ENCODE data around the gene IAH1. TPM values are rescaled to one million over a fixed set of nuclear protein-coding genes. Genes with fewer than 3 reads are reported as not detected.

The IAH1 gene
- total RNA-seq, 1 donor from 2014 or later, result 51.8 TPM

DNA sequence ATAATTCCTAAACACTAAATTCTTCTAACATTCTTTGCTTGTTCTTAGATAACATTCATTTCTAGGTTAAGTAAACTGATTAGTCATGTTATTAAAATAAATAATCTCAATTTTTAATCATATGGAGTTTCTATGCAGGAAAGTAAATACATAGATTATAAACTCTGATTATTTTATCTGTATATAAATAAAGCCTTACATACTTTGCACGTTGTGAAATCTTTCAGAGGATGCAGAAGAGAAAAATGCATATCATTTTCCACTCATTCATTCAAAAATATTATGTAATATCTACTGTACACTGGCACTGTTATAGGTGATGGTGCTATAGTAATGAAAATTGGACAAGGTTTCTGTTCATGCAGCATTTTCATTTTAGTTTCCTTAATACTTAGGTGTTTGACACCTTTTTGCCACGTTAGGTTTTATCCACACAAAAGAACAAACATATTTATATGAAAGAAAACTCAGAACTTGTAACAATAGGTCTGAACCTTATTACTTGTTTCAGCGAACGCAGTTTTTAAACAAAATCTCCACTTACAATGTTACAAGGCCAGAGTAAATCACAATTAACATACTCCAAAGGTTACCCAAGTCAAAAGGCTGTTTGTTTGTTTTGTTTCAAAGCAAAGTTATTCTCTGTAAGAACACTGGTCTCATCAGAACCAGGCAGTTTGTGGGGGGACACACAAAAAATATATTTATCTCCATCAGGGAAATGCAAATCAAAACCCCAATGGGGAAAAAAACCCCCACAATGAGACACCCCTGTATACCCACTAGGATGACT, 53.8 kb downstream of the IAH1 start:
- DNase-seq (ENCODE audit: low spot score), result no peak

DNA sequence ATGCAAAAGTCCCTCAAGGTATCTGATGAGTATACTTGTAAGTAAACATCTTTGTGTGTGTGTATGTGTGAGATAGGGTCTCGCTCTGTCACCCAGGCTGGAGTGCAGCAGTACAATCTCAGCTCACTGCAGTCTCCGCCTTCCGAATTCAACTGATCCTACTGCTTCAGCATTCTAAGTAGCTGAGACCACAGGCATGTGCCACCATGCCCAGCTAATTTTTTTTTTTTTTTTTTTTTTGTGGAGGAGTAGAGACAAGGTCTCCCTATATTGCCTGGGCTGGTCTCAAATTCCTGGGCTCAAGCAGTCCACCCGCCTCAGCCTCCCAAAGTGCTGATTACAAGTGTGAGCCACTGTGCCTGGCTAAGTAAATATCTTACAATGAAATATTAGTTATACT, 58.1 kb downstream of the IAH1 start:
- DNase-seq (ENCODE audit: low spot score), result no peak

DNA sequence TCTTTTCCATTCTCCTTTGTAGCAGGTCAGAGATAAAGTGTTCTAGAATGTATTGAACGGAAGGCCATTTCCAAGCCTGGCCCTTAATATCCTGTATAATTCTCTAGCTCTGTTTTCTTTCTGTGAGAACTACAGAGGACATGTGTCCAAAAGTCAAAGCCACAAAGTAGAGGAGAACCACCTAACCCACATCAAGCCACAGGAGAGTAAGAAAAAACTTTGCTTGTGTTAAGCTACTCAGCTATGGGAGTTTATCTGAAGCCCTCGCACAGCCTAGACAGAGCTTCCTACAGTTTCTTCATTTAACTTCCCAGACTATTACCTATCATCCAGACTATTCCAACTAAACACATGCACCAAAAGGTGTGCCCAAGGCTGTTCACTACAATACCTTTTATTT, 59.3 kb downstream of the IAH1 start:
- DNase-seq (ENCODE audit: low spot score), result no peak

DNA sequence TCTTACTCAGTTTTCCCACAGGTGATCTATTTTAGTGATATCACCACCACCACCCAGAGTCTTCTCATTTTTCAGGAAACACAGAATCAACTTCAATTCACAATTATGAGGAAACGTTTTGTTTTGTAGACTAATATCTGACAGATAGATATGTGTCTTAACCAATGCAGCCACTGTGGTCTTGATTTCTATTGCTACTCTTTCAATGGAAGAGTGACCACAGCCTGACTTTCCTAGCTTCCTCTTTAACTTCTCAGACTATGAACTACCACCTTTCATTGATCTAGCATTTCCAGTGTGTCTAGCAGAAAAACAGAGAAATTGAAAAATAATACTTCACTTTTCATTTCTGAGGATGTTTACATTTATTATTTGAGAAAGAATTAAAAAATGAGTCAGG, 60.8 kb downstream of the IAH1 start:
- DNase-seq (ENCODE audit: low spot score), result no peak

DNA sequence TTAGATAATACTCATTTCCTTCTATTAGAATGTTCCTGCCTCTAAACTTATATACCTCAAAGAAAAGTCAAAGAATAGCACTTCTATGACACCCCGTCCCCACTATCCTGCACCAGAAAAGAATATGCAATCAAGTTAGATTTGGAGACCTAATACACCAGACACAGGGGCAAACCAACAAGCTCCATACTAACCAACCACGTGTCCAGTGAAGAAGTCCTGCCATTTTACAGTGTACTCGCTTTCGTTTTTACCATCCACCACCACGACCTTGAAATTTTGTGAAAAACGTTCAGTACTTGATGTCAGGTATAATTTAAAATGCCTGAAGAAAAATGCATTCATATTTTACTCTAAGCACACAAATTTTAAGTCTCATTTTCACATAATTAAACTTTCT, 62.2 kb downstream of the IAH1 start:
- no peak for DNase-seq (ENCODE audit: low spot score)

DNA sequence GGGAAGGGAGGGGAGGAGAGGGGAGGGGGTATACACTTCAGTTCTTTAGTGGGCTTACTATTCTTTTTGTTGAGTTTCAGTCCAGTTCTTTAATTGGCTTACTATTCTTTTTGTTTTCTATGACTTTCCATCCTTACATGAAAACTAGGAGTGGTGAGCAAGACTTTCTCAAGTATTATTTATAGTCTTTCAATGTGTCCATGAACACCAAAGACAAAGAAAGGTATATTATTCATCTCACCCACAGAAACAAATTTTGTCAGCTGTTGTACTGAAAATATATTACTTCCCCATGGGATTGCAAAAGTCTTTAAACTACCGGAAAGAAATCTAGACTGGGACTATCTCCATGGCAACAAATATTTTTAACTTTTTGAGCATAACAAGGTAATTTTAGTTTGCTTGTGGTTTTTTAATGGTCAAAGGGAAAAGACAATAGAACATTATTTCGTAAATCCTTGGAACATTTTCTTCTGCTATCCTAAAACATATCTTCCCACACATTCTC, 63.7 kb downstream of the IAH1 start:
- no peak for DNase-seq (ENCODE audit: low spot score)

Other genes starting within 250 kb of the IAH1 start
- 79.5 TPM for gene ITGB1BP1, start 51.0 kb upstream of the IAH1 start, total RNA-seq
- 33.2 TPM for gene CPSF3, start 50.9 kb upstream of the IAH1 start, total RNA-seq
- gene ADAM17, start 81.3 kb downstream of the IAH1 start, total RNA-seq, result 41.7 TPM
- gene YWHAQ, start 156.4 kb downstream of the IAH1 start, total RNA-seq, result 225 TPM